GM19193 (cell line): Measurements from ENCODE around the gene RNF227.

ENCODE experiments used
- POLR2A ChIP-seq: IDR thresholded peaks from 4 replicates; pipeline ENCODE4 v1.6.1; 2011; ENCODE audit not compliant: insufficient read depth, insufficient read length; ENCODE audit errors: extremely low read depth

Gene RNF227

DNA sequence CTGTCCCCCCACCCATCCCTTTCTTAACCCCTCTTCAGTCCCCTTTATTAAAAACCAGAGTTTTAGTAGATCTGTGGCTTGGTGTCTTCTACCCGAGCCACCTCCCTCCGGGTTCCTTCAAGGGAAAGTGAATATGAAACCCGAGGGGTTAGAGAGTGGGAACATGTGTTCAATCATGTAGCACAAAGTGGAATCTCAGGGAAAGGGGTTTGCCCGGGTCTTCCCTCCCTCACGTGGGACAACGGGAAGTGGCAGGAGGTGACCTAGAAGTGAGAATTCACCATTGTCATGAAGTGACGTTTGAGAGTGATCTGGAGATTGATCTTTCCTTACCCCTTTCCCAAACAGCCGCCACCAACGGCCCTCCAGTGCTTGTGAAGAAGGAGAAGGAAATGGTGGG, 5.0 kb downstream of the RNF227 start:
- TF ChIP-seq POLR2A, result no peak

DNA sequence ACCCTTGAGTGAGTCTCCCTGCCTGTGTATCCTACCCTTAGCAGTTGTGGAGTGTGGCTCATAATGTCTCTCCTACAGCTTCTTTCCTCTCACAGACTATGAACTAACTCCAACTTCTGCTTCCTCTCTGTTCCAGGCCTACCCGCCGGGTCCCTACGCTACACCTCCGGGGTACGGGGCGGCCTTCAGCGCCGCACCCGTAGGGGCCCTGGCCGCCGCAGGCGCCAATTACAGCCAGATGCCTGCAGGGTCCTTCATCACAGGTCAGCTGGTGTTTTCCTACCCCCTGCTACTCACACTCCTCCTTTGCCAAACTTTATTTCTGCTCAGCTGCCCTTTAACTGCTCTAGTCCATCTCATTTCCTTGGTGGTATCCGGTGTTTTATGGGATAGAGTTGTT, 5.4 kb downstream of the RNF227 start:
- no peak for TF ChIP-seq POLR2A

DNA sequence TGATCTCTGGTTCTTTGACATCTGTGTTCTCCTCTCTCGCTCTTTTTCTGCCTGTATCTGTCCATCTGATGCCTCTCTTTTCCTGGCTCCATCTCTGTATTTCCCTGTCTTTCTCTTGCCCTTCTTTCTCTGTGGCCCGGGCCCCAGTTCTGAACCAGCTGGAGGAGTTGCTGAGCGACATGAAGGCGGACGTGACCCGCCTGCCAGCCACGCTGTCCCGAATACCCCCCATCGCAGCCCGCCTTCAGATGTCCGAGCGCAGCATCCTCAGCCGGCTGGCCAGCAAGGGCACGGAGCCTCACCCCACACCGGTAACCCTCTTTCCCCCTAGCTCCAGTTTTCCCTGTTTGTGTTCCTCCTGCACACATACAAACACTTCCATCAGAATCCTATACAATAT, 5.8 kb downstream of the RNF227 start:
- TF ChIP-seq POLR2A, result no peak

DNA sequence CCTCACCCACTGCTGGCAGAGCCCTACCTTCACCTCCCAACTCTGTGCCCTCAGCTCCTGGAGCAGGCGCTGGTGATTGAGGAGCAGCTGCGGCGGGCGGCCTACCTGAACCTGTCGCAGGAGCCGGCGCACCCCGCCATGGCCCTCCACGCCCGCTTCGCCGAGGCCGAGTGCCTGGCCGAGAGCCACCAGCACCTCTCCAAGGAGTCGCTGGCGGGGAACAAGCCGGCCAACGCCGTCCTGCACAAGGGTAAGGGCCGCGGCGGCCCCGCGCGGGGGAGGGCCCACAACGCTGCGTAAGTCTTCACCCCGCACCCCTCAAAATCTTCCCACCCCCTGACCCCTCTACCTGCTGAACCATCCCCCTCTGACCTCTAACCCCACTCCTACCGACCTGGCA, 7.0 kb downstream of the RNF227 start:
- TF ChIP-seq POLR2A, result no peak

DNA sequence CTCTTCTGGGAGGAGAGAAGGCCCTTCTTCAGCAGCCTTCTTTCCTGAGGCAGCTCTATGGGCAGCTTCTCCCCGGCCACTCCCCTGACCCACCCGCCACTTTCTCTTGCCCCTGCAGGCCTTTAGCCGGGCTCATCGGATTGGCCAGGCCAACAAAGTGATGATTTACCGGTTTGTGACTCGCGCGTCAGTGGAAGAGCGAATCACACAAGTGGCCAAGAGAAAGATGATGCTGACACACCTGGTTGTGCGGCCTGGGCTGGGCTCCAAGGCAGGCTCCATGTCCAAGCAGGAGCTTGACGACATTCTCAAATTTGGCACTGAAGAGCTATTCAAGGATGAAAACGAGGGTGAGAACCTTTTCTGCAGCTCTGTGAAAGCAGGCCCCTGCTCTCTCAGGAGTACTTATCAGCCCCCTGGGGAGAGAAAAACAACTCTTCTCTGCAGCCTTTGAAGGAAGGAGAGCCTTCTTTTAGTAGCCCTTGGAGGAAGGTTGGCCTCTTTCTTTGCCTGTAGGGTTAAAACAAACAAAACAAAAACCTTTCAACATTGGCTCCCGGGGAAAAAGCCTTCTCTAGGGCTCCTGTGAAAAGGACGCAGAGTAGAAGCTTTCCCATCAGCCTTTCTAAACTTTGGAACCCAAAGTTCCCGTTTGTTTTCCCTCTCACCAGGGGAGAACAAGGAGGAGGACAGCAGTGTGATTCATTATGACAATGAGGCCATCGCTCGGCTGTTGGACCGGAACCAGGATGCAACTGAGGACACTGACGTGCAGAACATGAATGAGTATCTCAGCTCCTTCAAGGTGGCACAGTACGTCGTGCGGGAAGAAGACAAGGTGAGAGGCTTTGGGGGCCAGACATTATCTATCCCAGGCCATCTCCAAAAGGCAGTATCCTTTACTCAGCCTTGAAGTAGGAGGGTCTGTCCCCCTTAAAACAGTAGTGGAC, 12.7 kb downstream of the RNF227 start:
- TF ChIP-seq POLR2A, result no peak

DNA sequence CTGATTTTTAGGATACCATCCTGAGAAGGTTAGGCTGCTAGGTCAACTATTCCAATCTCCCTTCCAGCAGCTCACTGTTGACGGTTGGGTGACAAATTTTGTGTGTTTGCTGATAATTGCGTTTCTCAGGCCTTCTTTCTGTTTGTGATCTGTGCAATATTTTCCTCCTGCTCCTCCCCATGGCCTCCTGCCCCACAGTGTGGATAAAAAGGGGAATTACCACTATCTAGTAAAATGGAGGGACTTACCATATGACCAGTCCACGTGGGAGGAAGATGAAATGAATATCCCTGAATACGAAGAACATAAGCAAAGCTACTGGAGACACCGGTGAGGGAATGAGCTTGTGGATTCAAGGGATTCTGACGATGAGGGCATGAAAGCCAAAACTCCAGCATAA, 18.3 kb downstream of the RNF227 start:
- TF ChIP-seq POLR2A, result no peak

DNA sequence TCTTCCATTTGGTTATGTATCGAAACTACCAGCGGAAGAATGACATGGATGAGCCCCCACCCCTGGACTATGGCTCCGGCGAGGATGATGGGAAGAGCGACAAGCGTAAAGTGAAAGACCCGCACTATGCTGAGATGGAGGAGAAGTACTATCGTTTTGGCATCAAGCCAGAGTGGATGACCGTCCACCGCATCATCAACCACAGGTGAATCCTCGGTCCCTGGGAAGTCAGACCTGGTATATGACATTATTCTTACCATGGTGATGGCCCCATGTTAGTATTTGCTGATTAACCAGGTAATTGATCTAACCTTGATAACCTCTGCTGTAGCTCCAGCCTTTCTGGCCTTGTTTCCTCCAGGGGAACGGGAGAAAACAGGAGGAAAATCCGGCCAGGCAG, 19.0 kb downstream of the RNF227 start:
- TF ChIP-seq POLR2A, result no peak

DNA sequence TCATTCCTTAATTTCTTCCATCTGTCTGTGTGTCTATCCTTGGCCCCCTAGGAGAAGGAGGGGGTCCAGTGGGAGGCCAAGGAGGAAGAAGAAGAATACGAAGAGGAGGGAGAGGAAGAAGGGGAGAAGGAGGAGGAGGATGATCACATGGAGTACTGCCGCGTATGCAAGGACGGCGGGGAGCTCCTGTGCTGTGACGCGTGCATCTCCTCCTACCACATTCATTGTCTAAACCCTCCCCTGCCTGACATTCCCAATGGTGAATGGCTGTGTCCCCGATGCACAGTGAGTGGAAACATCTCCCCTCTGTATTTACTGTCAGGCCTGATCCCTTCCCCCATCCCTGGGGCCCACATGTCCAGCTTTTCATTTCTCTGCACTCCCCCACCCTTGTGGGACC, 21.2 kb downstream of the RNF227 start:
- TF ChIP-seq POLR2A, result no peak

DNA sequence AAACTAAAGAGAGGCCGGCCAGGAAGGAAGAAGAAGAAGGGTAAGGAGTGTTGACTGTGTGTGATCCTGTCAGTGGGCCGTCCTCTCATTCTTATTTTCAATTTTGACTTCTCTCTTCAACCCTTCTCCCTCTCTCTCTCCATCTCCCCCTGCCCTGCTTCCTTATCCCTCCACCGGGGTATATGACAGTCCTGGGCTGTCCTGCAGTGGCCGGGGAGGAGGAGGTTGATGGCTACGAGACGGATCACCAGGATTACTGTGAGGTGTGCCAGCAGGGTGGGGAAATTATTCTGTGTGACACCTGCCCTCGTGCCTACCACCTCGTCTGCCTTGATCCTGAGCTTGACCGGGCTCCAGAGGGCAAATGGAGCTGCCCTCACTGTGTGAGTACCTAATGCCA, 21.9 kb downstream of the RNF227 start:
- no peak for TF ChIP-seq POLR2A

DNA sequence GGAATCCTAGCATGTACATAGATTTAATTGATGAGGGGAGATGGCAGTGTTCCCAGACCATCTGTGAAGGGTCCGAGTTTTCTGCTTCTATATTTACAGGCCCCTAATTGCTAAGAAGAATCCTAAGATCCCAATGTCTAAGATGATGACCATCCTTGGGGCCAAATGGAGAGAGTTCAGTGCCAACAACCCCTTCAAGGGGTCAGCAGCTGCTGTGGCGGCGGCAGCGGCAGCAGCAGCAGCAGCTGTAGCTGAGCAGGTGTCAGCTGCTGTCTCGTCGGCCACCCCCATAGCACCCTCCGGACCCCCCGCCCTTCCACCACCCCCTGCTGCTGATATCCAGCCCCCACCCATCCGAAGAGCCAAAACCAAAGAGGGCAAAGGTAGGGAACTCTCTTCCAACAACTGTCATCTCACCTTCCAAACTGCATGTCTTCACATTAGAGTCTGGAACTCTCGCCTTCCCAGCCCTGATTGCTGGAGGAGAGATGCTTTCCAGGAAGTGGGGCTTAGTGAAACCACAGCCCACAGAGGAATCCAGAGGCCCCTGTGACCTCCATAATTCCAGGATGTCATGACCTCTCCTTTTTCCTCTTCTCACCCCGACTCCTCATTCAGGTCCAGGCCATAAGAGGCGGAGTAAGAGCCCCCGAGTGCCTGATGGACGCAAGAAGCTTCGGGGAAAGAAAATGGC, 22.8 kb downstream of the RNF227 start:
- no peak for TF ChIP-seq POLR2A

DNA sequence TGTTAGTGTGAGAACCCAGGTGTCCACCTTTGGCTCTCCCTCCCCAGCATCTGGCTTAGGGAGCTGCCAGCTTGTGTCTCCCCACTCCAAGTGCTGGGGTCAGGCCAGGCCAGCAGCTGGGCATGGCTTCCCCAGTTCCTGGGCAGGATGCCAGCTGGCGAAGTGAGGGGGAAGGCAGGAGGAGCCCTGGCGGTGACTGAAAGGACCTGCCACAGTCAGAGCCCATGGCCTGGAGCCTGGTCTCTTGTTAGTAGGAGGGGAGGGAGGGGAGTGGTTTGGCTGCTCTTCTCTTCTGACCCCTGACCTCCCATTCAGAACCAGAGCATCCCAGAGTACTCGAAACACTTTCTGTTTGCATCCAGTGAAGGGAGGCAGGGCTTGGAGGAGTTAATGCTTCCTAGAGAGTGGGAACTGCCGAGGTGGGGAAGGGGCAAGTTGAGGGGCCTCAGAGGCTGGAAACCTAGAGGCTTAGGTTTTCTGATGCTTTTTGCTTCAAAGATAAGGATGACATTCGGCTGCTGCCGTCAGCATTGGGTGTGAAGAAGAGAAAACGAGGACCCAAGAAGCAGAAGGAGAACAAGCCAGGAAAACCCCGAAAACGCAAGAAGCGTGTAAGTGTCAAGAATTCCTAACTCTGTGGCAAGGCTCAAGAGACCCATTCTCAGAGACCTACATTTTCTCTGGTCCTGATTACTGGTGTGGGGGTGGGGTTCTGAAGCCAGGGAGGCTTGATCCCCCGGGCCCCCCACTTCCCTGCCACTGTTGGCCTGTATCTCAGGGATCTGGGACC, 26.7 kb downstream of the RNF227 start:
- TF ChIP-seq POLR2A, result no peak

DNA sequence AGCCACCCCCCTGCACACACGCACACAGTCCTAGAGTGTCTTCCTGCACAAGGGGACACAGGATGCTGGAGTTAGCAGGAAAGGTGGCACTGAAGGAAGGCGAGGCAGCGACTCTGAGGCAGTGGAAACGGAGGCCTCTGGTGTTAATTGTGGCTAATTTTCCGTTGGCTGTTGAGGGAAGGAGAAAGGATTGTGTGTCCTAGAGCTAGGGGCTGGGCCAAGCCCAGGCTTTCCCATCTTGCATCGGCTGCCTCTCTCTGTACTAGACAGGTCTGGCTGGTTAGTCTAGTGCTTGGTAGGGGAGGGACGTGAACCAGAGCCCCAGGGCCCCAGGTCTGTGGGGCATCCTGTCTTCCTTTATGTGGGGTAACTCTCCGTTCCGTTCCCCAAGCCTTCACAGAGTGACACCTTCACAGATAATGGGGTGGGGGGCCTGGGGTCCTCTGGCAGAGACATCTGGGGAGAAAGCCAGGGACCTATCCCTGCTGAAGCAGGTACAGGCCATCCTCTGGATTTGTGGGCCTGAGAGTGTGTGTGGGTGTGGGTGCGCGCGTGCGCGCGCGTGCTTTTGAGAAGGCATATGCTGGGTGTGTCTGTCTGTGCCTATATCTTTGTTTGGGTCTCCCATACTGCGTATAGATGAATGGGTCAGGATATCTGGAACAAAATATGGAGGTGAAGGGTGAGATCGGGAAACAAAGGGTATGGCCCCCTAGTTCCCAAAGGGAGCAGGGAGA, 27.7 kb downstream of the RNF227 start, which contains the start of gene CHD3:
TSS of gene CHD3 (plus strand) at position 606 of the 737 bp plus-strand sequence. CDS start 212 bp downstream, outside the sequence.
- TF ChIP-seq POLR2A, result no peak

DNA sequence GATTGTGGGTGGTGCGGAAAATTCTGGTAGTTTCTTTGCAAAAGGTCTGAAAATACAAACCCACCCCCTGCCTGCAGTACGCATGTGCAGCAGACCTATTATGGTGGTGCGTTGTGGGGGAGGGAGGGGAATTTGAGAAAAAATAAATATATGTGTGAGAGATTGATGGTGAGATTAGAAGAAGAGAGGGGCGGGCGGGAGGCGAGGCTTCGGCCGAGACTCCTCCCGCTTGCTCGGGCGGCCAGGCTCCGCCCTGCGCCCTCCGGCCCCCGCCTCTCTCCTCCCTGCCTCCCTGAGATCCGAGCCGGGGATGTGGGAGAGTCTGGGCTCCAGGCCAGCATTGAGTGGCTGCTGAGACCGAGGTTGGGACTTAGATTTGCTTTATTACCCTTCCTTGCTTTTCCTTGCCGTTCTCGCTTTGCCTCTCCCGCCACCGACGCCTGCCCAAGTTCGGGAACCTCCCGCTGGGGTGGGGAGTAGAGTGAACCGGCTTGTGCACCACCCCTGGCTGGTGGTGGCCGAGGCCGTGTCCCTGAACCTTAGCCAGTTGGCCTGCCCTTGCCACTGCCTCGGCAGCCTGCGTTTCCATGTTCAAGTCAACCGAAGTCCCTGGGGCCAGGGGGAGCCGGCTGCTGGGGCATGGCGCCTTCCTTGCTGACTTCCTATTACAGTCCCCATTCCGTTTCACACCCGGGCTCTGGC, 28.5 kb downstream of the RNF227 start:
- no peak for TF ChIP-seq POLR2A

DNA sequence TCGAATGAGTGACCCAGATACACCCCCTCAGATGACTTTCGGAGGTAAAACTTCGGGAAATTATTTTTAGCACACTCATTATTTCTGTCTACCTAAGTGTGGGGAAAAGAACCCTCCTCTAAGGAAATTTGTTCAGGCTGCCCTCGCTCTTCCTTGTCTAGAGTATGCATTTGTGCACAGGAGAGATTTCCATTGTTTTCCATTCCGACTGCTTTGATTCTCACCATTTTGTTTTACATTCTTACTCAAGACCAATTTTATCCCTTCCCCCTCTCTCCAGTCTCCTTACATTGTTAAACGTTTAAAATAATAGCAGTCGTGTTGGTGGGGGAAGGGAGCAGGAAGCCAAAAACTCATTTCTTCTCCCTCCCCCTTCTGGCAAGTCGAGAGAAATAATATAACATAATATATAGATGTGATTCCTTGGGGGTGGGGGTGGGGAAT, 29.0 kb downstream of the RNF227 start:
- no peak for TF ChIP-seq POLR2A
